GM21390 (cell line): ENCODE data around the gene CNTN5.

Source experiments
- ATAC-seq: cut with Tn5 transposase; IDR thresholded peaks from one replicate; pipeline ENCODE4 v1.9.1; 2021; ENCODE audit not compliant: unreplicated experiment

Gene CNTN5

GRCh38 chr11:99501655-99502054 is 480.9 kb downstream of the CNTN5 start:
- no peak for ATAC-seq

- no peak for ATAC-seq
Observed at GRCh38 chr11:99505316-99505715, 484.6 kb downstream of the CNTN5 start.

GRCh38 chr11:99505831-99506230 is 485.1 kb downstream of the CNTN5 start:
- ATAC-seq: no peak

- ATAC-seq: no peak
Observed at GRCh38 chr11:99509863-99510262, 489.1 kb downstream of the CNTN5 start.

- no peak for ATAC-seq
Observed at GRCh38 chr11:99513368-99513767, 492.6 kb downstream of the CNTN5 start.

GRCh38 chr11:99519095-99519494 is 498.3 kb downstream of the CNTN5 start:
- no peak for ATAC-seq

- ATAC-seq: no peak
Observed at GRCh38 chr11:99522467-99523173, 501.9 kb downstream of the CNTN5 start.

- ATAC-seq: no peak
Observed at GRCh38 chr11:99531468-99531867, 510.7 kb downstream of the CNTN5 start.

GRCh38 chr11:99534812-99535211 is 514.1 kb downstream of the CNTN5 start:
- no peak for ATAC-seq

GRCh38 chr11:99535406-99535805 is 514.7 kb downstream of the CNTN5 start:
- ATAC-seq: no peak

GRCh38 chr11:99535819-99536218 is 515.1 kb downstream of the CNTN5 start:
- ATAC-seq: no peak

- ATAC-seq: no peak
Observed at GRCh38 chr11:99537681-99538080, 516.9 kb downstream of the CNTN5 start.

- ATAC-seq: no peak
Observed at GRCh38 chr11:99545616-99546015, 524.9 kb downstream of the CNTN5 start.

- ATAC-seq: no peak
Observed at GRCh38 chr11:99548264-99548663, 527.5 kb downstream of the CNTN5 start.

- no peak for ATAC-seq
Observed at GRCh38 chr11:99554232-99554903, 533.6 kb downstream of the CNTN5 start.

GRCh38 chr11:99555486-99555885 is 534.7 kb downstream of the CNTN5 start:
- no peak for ATAC-seq

- no peak for ATAC-seq
Observed at GRCh38 chr11:99565333-99565732, 544.6 kb downstream of the CNTN5 start.

- no peak for ATAC-seq
Observed at GRCh38 chr11:99567334-99567956, 546.7 kb downstream of the CNTN5 start.

- ATAC-seq: no peak
Observed at GRCh38 chr11:99568808-99569207, 548.1 kb downstream of the CNTN5 start.

- no peak for ATAC-seq
Observed at GRCh38 chr11:99571094-99571493, 550.3 kb downstream of the CNTN5 start.

- ATAC-seq: no peak
Observed at GRCh38 chr11:99584830-99585229, 564.1 kb downstream of the CNTN5 start.

GRCh38 chr11:99585606-99586005 is 564.9 kb downstream of the CNTN5 start:
- no peak for ATAC-seq
